Activated CD4-positive, alpha-beta T cell treated with anti-CD3 and anti-CD28 coated beads for 36 hours (primary cell): Measurements from ENCODE around the gene MGAT4A. TPM values are rescaled to one million over a fixed set of nuclear protein-coding genes. Genes with fewer than 3 reads are reported as not detected.
"Not testable (repeated sequence)": the region's sequence is repeated elsewhere in the genome, so short reads cannot be mapped to it uniquely, and the experiment has no call there.

Experiments
- ATAC-seq: fragments of 200-7000 bp; cut with Tn5 transposase; one replicate; pipeline ENCODE4 v1.10.0; 2021; ENCODE audit warnings: mild to moderate bottlenecking, moderate library complexity
- CTCF ChIA-PET: fragments of 350-600 bp; sonication (Branson Sonifier 250); formaldehyde crosslinking; loops from one replicate; lab custom pipeline; 2021; ENCODE audit warnings: antibody characterized with exemption; lab: Charles Lee
- POLR2A ChIA-PET: fragments of 350-600 bp; sonication (Branson Sonifier 250); formaldehyde crosslinking; loops from one replicate; lab custom pipeline; 2021; ENCODE audit warnings: antibody characterized with exemption, inconsistent platforms; lab: Charles Lee
- DNase-seq: peaks from one replicate; pipeline ENCODE4 v3.0.0-alpha.2; 2020
- H3K27ac Mint-ChIP-seq: one replicate; pipeline ENCODE4 v1.8.0; 2021; ENCODE audit warnings: mixed read lengths
- H3K27me3 Mint-ChIP-seq: one replicate; pipeline ENCODE4 v1.8.0; 2021; ENCODE audit warnings: mixed read lengths
- H3K36me3 Mint-ChIP-seq: one replicate; pipeline ENCODE4 v1.8.0; 2021; ENCODE audit warnings: low read depth, mixed read lengths
- H3K4me1 Mint-ChIP-seq: one replicate; pipeline ENCODE4 v1.8.0; 2021; ENCODE audit warnings: mixed read lengths
- H3K4me3 Mint-ChIP-seq: one replicate; pipeline ENCODE4 v1.8.0; 2021; ENCODE audit warnings: mild to moderate bottlenecking, moderate library complexity, mixed read lengths
- H3K9me3 Mint-ChIP-seq: one replicate; pipeline ENCODE4 v1.8.0; 2021; ENCODE audit warnings: low read depth, mixed read lengths
- intact Hi-C, 2 experiments: fragments of 100-400 bp; cut with DNase I in 1 of 2; cut with micrococcal nuclease in 1 of 2; formaldehyde crosslinking; loops; one replicate each; pipeline versions ENCODE4 v1.14.2 to v1.15.1; 2022 to 2024; cut with DNase I, micrococcal nuclease
- total RNA-seq, 2 experiments: library from RNA; stranded (reverse); gene quantifications; one replicate each; pipeline ENCODE4 v1.2.3, GENCODE V29; 2021

The MGAT4A gene
- total RNA-seq, 2 experiments from 2014 or later, result 49.4 to 67.5 TPM

GRCh38 chr2:98664323-98664722 is 66.6 kb downstream of the MGAT4A start:
- ChIA-PET CTCF (interaction anchor here (1.0 to 1.6 kb wide), 7 partner anchors 8 to 37 kb away, joined by 3 to 7 read pairs (median 4); no protein-coding TSS in a partner anchor), POLR2A (interaction anchor here (1.1 kb wide), 1 partner anchor 68 kb away, joined by 3 read pairs; no protein-coding TSS in a partner anchor)
- Mint-ChIP-seq H3K27me3 (no peaks in the 10 kb centered on the region), H3K36me3 (peaks cover 69% of the 10 kb centered on the region), H3K27ac (peak overlapping the region; percentile 99), H3K4me1 (peaks cover 67% of the 10 kb centered on the region), H3K4me3 (peak overlapping the region; percentile 72), H3K9me3 (peaks cover 23% of the 10 kb centered on the region)
- ATAC-seq (peak; percentile 51), DNase-seq (peak; percentile 73)
- intact Hi-C loops, result loop anchor here in 1 of 2 experiments (5.0 kb wide), 1 partner anchor 197 kb away; no protein-coding TSS in a partner anchor

GRCh38 chr2:98663511-98664090 is 67.3 kb downstream of the MGAT4A start:
- Mint-ChIP-seq H3K27ac (peak overlapping the region; percentile 99), H3K36me3 (peaks cover 65% of the 10 kb centered on the region), H3K4me1 (peaks cover 67% of the 10 kb centered on the region), H3K27me3 (no peaks in the 10 kb centered on the region), H3K9me3 (peaks cover 23% of the 10 kb centered on the region), H3K4me3 (peak overlapping the region; percentile 72)
- POLR2A ChIA-PET, result interaction anchor here (0.6 to 1.1 kb wide), 3 partner anchors 14 to 69 kb away, joined by 3 read pairs; no protein-coding TSS in a partner anchor
- intact Hi-C loops, result loop anchor here (1.0 to 5.0 kb wide), 2 partner anchors 8 to 196 kb away; no protein-coding TSS in a partner anchor
- peak; percentile 50 for ATAC-seq
- no peak for DNase-seq
- CTCF ChIA-PET, result interaction anchor here (1.0 to 1.6 kb wide), 7 partner anchors 7 to 38 kb away, joined by 3 to 7 read pairs (median 4); no protein-coding TSS in a partner anchor

- peaks cover 71% of the 10 kb centered on the region for H3K4me1 Mint-ChIP-seq
- DNase-seq, result peak; percentile 51
- ChIA-PET POLR2A (interaction anchor here (0.6 to 0.9 kb wide), 4 partner anchors 34 to 83 kb away, joined by 3 to 5 read pairs (median 4); no protein-coding TSS in a partner anchor), CTCF (interaction anchor here (0.7 to 4.5 kb wide), 10 partner anchors 10 to 77 kb away, joined by 3 to 22 read pairs (median 4); no protein-coding TSS in a partner anchor)
- H3K27ac Mint-ChIP-seq, result peak overlapping the region; percentile 96
- intact Hi-C loops, result loop anchor here (1.0 to 10.0 kb wide), 7 partner anchors 33 to 825 kb away; partner anchors contain the start of gene MGAT4A (in 1 of the 2)
- not testable (repeated sequence) for H3K9me3 Mint-ChIP-seq, H3K27me3 Mint-ChIP-seq
- peak overlapping the region; percentile 70 for H3K4me3 Mint-ChIP-seq
- H3K36me3 Mint-ChIP-seq, result peaks cover 34% of the 10 kb centered on the region
- peak; percentile 52 for ATAC-seq
Measured at GRCh38 chr2:98659491-98659840, 71.5 kb downstream of the MGAT4A start.

GRCh38 chr2:98658816-98659490 is 72.0 kb downstream of the MGAT4A start:
- DNase-seq (no peak), ATAC-seq (peak; percentile 69)
- POLR2A ChIA-PET, result interaction anchor here (0.6 to 0.9 kb wide), 3 partner anchors 35 to 83 kb away, joined by 3 to 5 read pairs (median 4); no protein-coding TSS in a partner anchor

GRCh38 chr2:98656800-98657199 is 74.1 kb downstream of the MGAT4A start:
- H3K27ac Mint-ChIP-seq, result peak overlapping the region; percentile 88
- H3K27me3 Mint-ChIP-seq, result no peaks in the 10 kb centered on the region
- ChIA-PET POLR2A (no interaction called here), CTCF (interaction anchor here (0.6 to 2.5 kb wide), 17 partner anchors 7 to 1347 kb away, joined by 3 to 10 read pairs (median 3); no protein-coding TSS in a partner anchor)
- DNase-seq (no peak), ATAC-seq (peak; percentile 33)
- H3K4me3 Mint-ChIP-seq, result peak overlapping the region; percentile 46
- peaks cover 79% of the 10 kb centered on the region for H3K4me1 Mint-ChIP-seq
- peaks cover 38% of the 10 kb centered on the region for H3K36me3 Mint-ChIP-seq
- intact Hi-C loops, result loop anchor here (5.0 to 10.0 kb wide), 3 partner anchors 36 to 828 kb away; no protein-coding TSS in a partner anchor
- peaks cover 9% of the 10 kb centered on the region for H3K9me3 Mint-ChIP-seq

More at GRCh38 chr2:98658816-98659490, 72.0 kb downstream of the MGAT4A start:
- Mint-ChIP-seq H3K4me1 (peaks cover 72% of the 10 kb centered on the region), H3K4me3 (peak overlapping the region; percentile 70), H3K27ac (peak overlapping the region; percentile 96), H3K27me3 (no peaks in the 10 kb centered on the region), H3K36me3 (peaks cover 37% of the 10 kb centered on the region), H3K9me3 (peaks cover 7% of the 10 kb centered on the region)
- intact Hi-C loops, result loop anchor here (1.0 to 10.0 kb wide), 7 partner anchors 33 to 826 kb away; partner anchors contain the start of gene MGAT4A (in 1 of the 2)
- CTCF ChIA-PET, result interaction anchor here (0.7 to 4.5 kb wide), 6 partner anchors 10 to 78 kb away, joined by 3 to 22 read pairs (median 6); no protein-coding TSS in a partner anchor

GRCh38 chr2:98654699-98655495 is 76.0 kb downstream of the MGAT4A start:
- H3K27me3 Mint-ChIP-seq, result no peaks in the 10 kb centered on the region
- peak overlapping the region; percentile 42 for H3K4me3 Mint-ChIP-seq
- ATAC-seq (peak; percentile 38), DNase-seq (peak; percentile 48)
- intact Hi-C loops, result loop anchor here (1.0 to 10.0 kb wide), 4 partner anchors 8 to 830 kb away; no protein-coding TSS in a partner anchor
- H3K9me3 Mint-ChIP-seq, result peaks cover 11% of the 10 kb centered on the region
- peaks cover 80% of the 10 kb centered on the region for H3K4me1 Mint-ChIP-seq
- CTCF ChIA-PET, result interaction anchor here (0.6 to 2.5 kb wide), 3 partner anchors 9 to 251 kb away, joined by 3 to 10 read pairs (median 4); no protein-coding TSS in a partner anchor
- peak overlapping the region; percentile 72 for H3K27ac Mint-ChIP-seq
- H3K36me3 Mint-ChIP-seq, result peaks cover 40% of the 10 kb centered on the region
- POLR2A ChIA-PET, result no interaction called here

GRCh38 chr2:98650998-98651397 is 79.9 kb downstream of the MGAT4A start:
- ChIA-PET CTCF (interaction anchor here (0.6 to 0.9 kb wide), 3 partner anchors 17 to 296 kb away, joined by 3 to 5 read pairs (median 3); no protein-coding TSS in a partner anchor), POLR2A (no interaction called here)
- ATAC-seq (no peak), DNase-seq (no peak)
- intact Hi-C loops, result loop anchor here in 1 of 2 experiments (10.0 kb wide), 1 partner anchor 834 kb away; no protein-coding TSS in a partner anchor
- H3K27me3 Mint-ChIP-seq, result no peaks in the 10 kb centered on the region
- peak overlapping the region; percentile 84 for H3K27ac Mint-ChIP-seq
- H3K9me3 Mint-ChIP-seq, result peaks cover 11% of the 10 kb centered on the region
- peaks cover 70% of the 10 kb centered on the region for H3K4me1 Mint-ChIP-seq
- H3K4me3 Mint-ChIP-seq, result no peak overlapping the region
- peaks cover 43% of the 10 kb centered on the region for H3K36me3 Mint-ChIP-seq

GRCh38 chr2:98649992-98650375 is 80.9 kb downstream of the MGAT4A start:
- peaks cover 43% of the 10 kb centered on the region for H3K36me3 Mint-ChIP-seq

GRCh38 chr2:98649135-98649991 is 81.6 kb downstream of the MGAT4A start:
- Mint-ChIP-seq H3K36me3 (peaks cover 40% of the 10 kb centered on the region), H3K4me1 (peaks cover 58% of the 10 kb centered on the region), H3K27ac (peak overlapping the region; percentile 73), H3K4me3 (no peak overlapping the region), H3K9me3 (peaks cover 11% of the 10 kb centered on the region), H3K27me3 (no peaks in the 10 kb centered on the region)
- ATAC-seq (peak; percentile 93), DNase-seq (peak; percentile 88)
- ChIA-PET POLR2A (interaction anchor here (0.5 to 1.1 kb wide), 9 partner anchors 36 to 518 kb away, joined by 3 to 9 read pairs (median 4); no protein-coding TSS in a partner anchor), CTCF (interaction anchor here (0.6 to 1.7 kb wide), 44 partner anchors 10 to 533 kb away, joined by 3 to 41 read pairs (median 4); no protein-coding TSS in a partner anchor)
- intact Hi-C loops, result loop anchor here (1.0 to 2.0 kb wide), 6 partner anchors 77 to 530 kb away; no protein-coding TSS in a partner anchor

More at GRCh38 chr2:98649992-98650375, 80.9 kb downstream of the MGAT4A start:
- Mint-ChIP-seq H3K4me1 (peaks cover 61% of the 10 kb centered on the region), H3K27me3 (no peaks in the 10 kb centered on the region), H3K4me3 (no peak overlapping the region), H3K9me3 (peaks cover 11% of the 10 kb centered on the region), H3K27ac (peak overlapping the region; percentile 73)
- ChIA-PET POLR2A (interaction anchor here (0.7 to 1.1 kb wide), 3 partner anchors 62 to 187 kb away, joined by 3 to 9 read pairs (median 4); no protein-coding TSS in a partner anchor), CTCF (interaction anchor here (0.6 to 1.7 kb wide), 33 partner anchors 11 to 532 kb away, joined by 3 to 41 read pairs (median 5); no protein-coding TSS in a partner anchor)
- ATAC-seq (no peak), DNase-seq (no peak)
- intact Hi-C loops, result loop anchor here (1.0 to 10.0 kb wide), 7 partner anchors 77 to 835 kb away; no protein-coding TSS in a partner anchor
